Stimulated activated CD8-positive, alpha-beta memory T cell treated with anti-CD3 and anti-CD28 coated beads, Interleukin-12 subunit alpha, Interleukin-12 subunit beta, amount 100 ng/mL, for 4 hours (primary cell): ENCODE data around the gene CEP131.

Experiments used
- DNase-seq: peaks from one replicate; pipeline ENCODE4 v3.0.0-alpha.2; 2020; ENCODE audit warnings: low read depth

CEP131 gene

DNA sequence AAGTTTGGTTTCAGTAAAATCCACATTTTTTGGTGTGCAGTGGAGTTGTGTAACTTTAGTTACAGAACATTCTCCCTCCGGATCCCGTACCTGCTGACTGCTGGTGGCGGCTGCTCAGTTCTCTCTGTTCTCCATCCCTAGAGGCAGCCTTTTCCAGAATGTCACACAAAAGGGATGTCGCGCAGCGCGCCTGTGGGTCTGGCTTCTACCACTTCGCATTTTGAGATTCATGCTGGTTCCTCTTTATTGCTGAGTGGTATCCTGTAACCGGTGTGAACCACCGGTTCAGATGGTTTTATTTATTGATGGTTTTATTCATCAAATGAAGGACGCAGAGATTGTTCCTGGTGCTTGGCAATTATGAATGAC lies 981 bp upstream of the CEP131 start:
- DNase-seq = no peak

DNA sequence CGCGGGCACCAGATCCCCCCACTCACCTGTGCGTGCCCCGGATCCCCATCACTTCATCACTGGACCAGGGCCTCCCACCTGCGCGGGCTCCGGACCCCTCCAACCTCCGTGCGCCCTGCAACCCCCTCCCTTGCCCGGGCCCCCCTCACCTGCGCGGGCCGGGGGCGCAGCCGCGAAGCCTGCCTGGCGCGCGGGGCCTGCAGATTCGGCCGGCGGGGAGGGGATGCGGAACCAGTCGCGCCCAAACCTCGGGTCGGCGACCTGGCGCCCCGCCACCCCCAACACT lies 202 bp downstream of the CEP131 start:
- no peak for DNase-seq

DNA sequence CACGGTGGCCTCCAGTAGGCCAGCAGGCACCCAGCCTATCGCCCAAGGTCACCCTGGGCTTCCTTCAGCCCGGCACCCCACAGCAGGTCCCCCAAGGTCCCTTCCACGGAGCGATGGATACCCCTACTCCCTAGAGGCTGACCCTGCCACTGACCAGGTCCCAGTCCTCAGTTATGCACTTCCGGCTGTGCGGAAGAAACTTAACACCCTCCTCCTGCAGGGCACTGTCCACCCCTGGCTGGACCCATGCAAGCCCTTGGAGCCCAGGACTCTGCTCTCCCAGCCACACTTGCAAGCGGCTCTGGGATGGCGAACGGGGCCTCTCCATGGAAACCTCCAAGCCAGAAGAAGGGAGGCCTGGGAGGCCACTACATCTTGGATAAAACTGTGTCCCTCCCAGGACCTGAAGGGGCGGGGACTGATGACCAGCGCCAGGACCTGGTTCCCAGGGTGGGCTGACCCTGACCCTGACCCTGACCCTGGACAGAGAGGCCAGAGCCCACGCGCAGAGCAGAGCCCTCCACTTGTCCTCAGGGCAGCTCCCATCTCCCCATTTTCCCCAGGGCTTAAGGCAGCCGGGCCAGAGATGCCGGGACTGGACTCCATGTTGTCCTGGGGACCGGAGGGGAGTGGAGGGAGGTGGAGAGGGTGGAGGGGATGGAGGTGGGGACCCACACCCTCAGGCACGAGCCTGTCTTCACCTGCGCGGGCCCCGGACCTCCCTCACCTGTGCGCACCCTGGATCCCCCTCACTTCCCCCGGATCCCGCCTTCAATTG lies 734 bp downstream of the CEP131 start:
- DNase-seq = no peak

- DNase-seq = no peak
Observed at GRCh38 chr17:81221371-81221841, 1.4 kb downstream of the CEP131 start.

GRCh38 chr17:81219476-81220180 lies 3.1 kb downstream of the CEP131 start:
- no peak for DNase-seq

- DNase-seq = no peak
Observed at GRCh38 chr17:81218991-81219390, 3.8 kb downstream of the CEP131 start.

DNA sequence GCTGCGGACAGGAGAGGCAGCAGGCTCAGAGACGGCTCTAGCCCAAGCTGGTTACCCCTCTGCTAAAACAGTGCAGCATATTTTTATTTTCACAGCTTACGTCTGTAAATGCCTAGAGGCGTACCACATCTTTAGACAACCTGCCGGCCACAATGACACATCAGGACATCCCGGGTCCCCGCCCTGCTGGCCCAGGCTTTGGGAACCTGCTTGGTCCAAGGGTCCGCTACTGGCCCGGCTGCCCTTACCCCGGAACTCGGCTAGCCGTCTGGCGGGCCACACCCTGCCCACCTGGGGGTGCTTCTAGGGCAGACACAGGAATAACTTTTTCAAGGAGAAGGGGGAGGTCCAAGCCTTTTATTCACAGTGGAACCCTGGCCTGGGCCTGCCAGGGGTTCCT lies 4.3 kb downstream of the CEP131 start:
- no peak for DNase-seq

GRCh38 chr17:81217491-81217890 lies 5.3 kb downstream of the CEP131 start:
- DNase-seq = no peak

GRCh38 chr17:81213978-81214377 lies 8.8 kb downstream of the CEP131 start:
- no peak for DNase-seq

GRCh38 chr17:81212365-81212764 lies 10.4 kb downstream of the CEP131 start:
- no peak for DNase-seq

- DNase-seq = no peak
Observed at GRCh38 chr17:81210868-81211267, 11.9 kb downstream of the CEP131 start.

GRCh38 chr17:81210466-81210865 lies 12.3 kb downstream of the CEP131 start:
- DNase-seq = no peak

DNA sequence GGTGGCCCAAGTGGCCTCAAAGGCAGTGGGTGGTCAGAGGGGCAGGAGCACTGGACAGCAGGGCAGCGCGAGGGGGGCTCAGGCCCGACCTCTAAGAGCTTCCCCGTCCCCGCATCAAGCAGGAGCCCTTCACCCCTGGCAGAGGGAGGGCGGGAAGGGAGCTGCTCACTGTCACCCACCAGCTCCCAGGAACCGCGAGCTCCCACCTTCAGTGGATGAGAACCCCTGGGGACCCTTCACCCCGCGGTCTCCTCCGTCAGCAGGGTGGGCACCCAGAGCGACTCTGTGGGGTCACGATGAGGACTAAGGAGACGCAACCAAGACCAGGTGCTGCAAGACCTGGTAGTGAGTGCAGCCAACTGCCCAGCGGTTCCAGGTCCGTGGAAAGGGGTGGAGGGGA lies 13.6 kb downstream of the CEP131 start:
- no peak for DNase-seq

- no peak for DNase-seq
Observed at GRCh38 chr17:81208651-81209050, 14.1 kb downstream of the CEP131 start.

GRCh38 chr17:81207610-81208581 lies 14.9 kb downstream of the CEP131 start:
- DNase-seq = no peak

DNA sequence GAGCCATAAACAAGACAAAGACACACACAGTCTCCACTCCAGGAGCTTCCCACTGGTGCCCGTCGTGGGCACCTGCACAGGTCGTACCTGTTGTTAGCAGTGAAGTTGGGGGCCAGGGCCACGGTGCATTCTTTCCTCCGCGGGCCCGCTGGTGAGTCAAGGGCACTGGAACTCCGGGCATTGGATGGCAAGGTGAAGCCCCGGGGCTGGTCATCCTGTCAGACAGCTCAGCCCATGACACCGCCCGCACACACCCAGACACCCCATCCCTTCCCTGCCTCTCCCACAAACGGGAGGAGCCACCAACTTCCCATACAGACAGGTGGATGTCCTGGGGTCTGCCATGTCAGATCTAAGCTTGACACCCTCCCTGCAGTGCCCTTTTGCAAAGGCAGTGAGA lies 16.1 kb downstream of the CEP131 start:
- no peak for DNase-seq

DNA sequence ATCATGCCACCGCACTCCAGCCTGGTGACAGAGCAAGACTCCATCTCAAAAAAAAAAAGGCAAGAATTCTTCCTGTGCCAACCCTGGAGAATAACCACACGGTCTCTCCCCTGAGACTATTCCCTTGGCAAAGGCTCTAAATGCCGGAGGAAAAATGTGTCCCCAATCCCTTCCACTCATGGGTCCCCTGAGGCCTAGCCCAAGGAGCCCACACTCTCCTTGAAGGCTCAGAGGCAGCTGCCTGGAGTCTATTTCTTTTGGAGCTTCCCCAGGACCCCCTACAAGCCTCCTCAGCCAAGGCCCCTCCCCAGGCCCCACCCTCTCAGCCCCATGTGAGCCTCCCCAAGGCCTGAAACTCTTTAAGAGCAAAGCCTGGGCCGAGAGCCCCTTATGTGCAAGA lies 16.6 kb downstream of the CEP131 start:
- DNase-seq = no peak

GRCh38 chr17:81204578-81204977 lies 18.2 kb downstream of the CEP131 start:
- DNase-seq = no peak

DNA sequence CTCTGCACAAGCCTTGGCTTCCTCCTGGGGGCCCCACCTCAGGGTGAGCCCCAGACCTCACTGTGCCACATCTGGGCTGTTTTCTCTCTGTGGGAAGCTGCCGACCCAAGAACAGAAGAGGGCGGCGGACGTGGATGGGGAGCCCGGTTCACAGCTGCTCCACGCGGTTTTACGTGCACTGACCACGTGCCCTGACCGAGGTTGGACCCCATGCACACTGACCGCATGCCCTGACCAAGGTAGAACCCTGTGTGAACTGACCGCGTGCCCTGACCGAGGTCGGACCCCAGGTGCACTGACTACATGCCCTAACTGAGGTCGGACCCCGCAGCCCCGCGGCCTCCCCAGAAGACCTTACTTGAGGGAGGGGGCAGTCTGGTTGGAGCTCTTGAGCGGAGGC lies 19.6 kb downstream of the CEP131 start:
- DNase-seq = no peak

- no peak for DNase-seq
Observed at GRCh38 chr17:81202318-81202717, 20.4 kb downstream of the CEP131 start.

- no peak for DNase-seq
Observed at GRCh38 chr17:81200695-81201580, 21.8 kb downstream of the CEP131 start.

- no peak for DNase-seq
Observed at GRCh38 chr17:81200201-81200600, 22.6 kb downstream of the CEP131 start.
